Breast epithelium (tissue), 3 donors: ENCODE results near the gene EFEMP1.

Source experiments
- CTCF ChIP-seq, 3 donors: fragments of 450-650 bp; IDR thresholded peaks; one replicate each; pipeline ENCODE4 v1.5.1; 2016 to 2017; ENCODE audit warnings: antibody characterized with exemption in 3 of 3, mild to moderate bottlenecking in 3 of 3, moderate library complexity in 3 of 3
- POLR2AphosphoS5 ChIP-seq, 3 donors: sonication (generic); formaldehyde crosslinking; IDR thresholded peaks; one replicate each; pipeline ENCODE4 v1.6.1; 2017; ENCODE audit warnings: antibody characterized with exemption in 3 of 3

- TF ChIP-seq POLR2AphosphoS5 (IDR thresholded peaks at IDR 0.05): no peak
- no peak for TF ChIP-seq CTCF (IDR thresholded peaks at IDR 0.05)
These were observed 59.1 kb downstream of the EFEMP1 start for GRCh38 chr2:55864351-55865084.
